Measurements from ENCODE around the gene FLT3LG. TPM values are rescaled to one million over a fixed set of nuclear protein-coding genes. Genes with fewer than 3 reads are reported as not detected.
A peak's percentile ranks its signal among the peaks of the same experiment; 100 is the strongest.

Gene FLT3LG, protein sequence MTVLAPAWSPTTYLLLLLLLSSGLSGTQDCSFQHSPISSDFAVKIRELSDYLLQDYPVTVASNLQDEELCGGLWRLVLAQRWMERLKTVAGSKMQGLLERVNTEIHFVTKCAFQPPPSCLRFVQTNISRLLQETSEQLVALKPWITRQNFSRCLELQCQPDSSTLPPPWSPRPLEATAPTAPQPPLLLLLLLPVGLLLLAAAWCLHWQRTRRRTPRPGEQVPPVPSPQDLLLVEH
- 0.61 and 1.0 TPM in 2 replicates for total RNA-seq (2014; rRNA removed; shearing (Covaris generic))

DNA sequence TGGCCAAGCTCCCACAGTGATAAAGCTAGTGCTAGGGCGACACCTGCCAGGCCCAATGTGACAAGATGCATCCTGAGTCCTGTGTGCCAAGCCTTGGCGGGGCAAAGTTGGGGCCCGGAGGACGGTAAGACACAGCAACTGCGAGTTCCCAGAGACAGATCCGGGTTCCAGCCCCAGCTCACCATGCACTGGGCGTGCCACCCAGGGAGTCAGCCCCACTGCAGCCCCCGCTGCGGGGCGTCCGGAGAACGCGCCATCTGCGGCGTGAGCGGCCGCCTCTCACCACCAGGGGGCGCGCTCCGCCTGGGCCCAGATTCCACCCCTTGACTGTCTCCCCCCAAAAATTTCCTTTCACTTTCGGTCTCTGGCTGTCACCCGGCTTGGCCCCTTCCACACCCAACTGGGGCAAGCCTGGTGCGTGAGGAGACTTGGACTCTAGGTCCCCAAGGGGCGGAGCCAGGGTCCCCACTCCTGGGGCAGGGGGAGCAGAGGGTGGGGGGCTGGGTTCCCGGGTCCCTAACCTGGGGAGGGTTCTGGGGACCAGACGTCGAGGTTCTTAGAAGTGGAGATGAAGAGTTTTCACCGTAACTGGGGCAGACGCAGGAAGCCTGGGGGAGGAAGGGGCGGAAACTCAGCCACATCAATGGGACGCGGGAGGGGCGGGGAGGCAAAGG lies at the start of gene FLT3LG:
FLT3LG (plus strand) TSS at position 348 of the 674 bp plus-strand sequence. CDS start 425 bp downstream, outside the sequence.
- peak; percentile 67 to 82 for DNase-seq
- H3K27me3 ChIP-seq = no peaks in the 10 kb centered on the region
- peak within 1 kb of the TSS; percentile 59 for H3K4me3 ChIP-seq

DNA sequence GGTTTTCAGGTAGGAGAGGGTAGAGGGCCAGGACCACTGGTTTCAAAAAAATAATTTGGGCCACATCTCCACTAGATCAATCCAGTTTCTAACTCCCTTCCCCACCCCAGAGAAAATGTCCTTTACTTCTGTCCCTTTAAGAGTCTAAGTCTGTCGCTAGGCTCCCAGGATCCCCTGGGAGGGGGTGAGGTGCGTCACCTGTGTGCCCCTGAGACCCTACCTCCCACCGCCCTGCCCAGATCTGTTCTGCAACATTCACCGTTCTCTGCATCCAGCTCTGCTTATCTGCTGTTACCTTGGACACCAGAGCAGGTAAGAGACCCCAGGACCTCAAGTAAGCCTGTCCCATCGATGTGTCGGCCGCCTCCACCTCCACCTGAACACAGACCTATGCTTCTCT lies 48.8 kb upstream of the FLT3LG start, which contains the start of gene GFY:
GFY (plus strand) TSS at position 211 of the 400 bp plus-strand sequence. CDS start 1,043 bp downstream, outside the sequence.
- H3K9me3 ChIP-seq (replicated peaks) = no peaks in the 10 kb centered on the region
- no peaks in the 10 kb centered on the region for H3K36me3 ChIP-seq
- no peak within 1 kb of the TSS for H3K27ac ChIP-seq
- no peaks in the 10 kb centered on the region; the same call in 1 of the 2 replicates for H3K4me1 ChIP-seq
- H3K4me3 ChIP-seq = no peak within 1 kb of the TSS
- peaks cover 50% of the 10 kb centered on the region for H3K27me3 ChIP-seq
- DNase-seq = no peak

More for the DNA sequence above, at the start of gene FLT3LG:
- H3K36me3 ChIP-seq = no peaks in the 10 kb centered on the region
- no peaks in the 10 kb centered on the region for H3K9me3 ChIP-seq (replicated peaks)
- no peak within 1 kb of the TSS for H3K27ac ChIP-seq
- H3K4me1 ChIP-seq = peaks cover 5% of the 10 kb centered on the region; the same call in 1 of the 2 replicates

DNA sequence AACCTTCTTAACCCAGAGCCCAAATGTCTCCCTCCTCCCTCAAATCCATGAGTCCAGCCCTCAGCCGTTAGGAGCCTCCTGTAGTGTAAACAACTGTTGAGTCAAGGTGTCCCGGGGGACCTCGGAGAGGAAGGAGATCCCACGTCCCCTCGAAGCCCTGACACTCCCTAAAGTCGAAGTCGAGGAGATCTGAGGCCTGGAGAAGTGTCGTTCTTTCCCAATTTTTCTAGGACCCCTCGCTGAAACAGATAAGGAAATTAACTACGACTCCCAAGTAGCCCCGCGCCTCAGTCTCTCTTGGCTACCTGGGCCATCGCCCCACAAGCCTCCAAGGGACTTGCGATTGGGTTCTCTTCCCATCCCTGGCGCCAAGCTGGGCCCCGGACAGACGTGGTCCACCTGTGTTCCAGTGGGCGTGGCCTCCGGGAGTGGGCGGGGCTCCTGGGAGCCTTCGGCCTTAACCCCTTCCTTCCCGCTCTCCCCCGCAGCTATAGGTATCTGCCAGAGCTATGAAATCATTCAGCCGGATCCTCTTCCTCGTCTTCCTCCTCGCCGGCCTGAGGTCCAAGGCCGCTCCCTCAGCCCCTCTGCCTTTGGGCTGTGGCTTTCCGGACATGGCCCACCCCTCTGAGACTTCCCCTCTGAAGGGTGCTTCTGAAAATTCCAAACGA lies 48.0 kb upstream of the FLT3LG start:
- H3K36me3 ChIP-seq = no peaks in the 10 kb centered on the region
- H3K4me1 ChIP-seq = no peaks in the 10 kb centered on the region; the same call in 1 of the 2 replicates
- DNase-seq = peak; percentile 42 to 48
- no peak overlapping the region for H3K27ac ChIP-seq
- no peak overlapping the region for H3K4me3 ChIP-seq
- H3K27me3 ChIP-seq = peaks cover 43% of the 10 kb centered on the region
- no peaks in the 10 kb centered on the region for H3K9me3 ChIP-seq (replicated peaks)

DNA sequence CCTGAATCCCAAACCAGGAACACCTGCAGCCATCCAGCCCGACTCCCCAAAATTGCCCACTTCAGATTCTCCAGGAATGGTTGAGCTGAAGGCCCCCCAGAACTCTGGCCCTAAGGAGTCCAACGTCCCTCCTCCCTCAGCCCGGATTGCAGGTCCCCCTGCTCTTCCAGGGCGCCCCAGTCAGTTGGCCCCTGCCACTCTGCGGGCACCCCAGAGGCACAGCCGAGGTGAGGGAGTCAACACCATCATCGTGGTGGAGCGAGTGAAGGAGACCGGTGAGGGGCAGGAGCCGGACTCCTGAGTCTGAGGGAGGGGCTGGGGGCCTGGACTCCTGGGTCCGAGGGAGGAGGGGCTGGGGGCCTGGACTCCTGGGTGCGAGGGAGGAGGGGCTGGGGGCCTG lies 46.7 kb upstream of the FLT3LG start:
- Histone ChIP-seq H3K9me3 (replicated peaks) (no peaks in the 10 kb centered on the region), H3K27me3 (peaks cover 36% of the 10 kb centered on the region), H3K4me3 (no peak overlapping the region), H3K36me3 (no peaks in the 10 kb centered on the region), H3K27ac (no peak overlapping the region), H3K4me1 (no peaks in the 10 kb centered on the region)
- no peak for DNase-seq

DNA sequence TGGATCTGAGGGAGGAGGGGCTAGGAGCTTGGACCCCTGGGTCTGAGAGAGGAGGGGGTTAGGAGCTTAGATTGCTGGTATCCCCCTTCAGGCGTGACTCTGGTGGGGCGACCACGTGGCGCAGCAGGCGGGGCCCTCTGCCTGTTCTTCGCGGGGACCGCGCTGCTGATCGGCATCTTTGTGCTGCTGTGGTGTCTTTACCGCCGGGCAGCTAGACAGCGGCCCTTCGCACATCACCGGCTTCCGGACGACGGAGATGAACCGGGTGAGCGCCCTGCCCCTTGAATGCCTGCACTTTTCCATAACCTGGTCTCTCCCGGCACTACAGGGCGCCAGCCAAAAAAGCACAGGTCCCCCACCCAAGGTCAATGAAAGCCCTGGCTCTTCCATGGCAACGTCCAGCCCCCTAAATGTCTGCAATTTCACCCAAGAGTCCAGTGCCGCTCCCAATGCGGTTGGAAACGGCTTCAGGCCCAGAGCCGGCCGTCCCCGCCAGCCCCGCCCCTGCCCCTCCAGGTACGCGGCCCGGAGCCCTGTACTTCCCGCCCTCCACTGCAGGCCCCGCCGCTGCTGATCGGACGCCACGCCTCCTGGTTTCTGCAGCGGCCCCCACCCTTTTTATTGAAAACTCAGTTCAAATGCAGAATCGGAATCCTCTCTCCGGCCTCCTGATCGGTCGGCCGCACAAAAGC lies 46.0 kb upstream of the FLT3LG start:
- Histone ChIP-seq H3K36me3 (no peaks in the 10 kb centered on the region), H3K4me3 (peak overlapping the region; percentile 18; the same call in 1 of the 2 replicates), H3K27ac (no peak overlapping the region), H3K27me3 (peaks cover 36% of the 10 kb centered on the region), H3K9me3 (replicated peaks) (no peaks in the 10 kb centered on the region), H3K4me1 (no peaks in the 10 kb centered on the region)
- no peak for DNase-seq

DNA sequence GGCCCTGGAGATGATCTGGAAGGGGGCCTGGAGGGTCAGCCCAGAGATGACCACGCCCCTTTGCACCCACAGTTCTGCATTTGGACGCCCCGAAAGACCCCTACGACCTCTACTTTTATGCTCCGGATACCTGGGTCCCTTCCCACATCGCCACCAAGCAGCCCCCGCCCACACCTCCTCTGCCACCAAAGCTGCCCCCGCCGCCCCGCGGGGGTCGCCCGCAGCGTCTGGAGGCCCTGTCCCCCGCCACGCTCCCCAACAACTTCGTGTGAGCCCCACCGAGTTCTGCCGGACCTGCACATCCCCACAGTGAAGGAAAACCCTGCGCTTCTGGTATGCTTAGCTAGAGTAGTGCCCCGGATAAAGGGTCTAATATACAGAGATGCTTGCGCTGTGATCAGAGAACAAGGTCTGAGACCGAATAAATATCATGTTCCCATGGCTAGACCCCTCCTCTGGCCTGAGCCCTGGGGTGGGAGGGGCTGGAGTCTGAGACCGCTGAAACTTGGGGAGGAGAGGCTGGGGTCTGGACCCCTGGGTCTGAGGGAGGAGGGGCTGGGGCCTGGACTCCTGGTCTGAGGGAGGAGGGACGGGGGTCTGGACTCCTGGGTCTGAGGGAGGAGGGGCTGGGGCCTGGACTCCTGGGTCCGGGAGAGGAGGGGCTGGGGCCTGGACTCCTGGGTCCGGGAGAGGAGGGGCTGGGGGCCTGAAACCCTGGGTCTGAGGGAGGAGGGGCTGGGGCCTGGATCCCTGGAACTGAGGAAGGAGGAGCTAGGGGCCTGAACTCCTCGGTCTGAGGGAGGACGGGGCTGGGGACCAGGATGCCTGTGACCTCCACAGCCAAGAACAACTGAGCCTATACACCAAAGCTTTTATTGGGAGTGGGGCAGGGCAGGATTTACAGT lies 45.2 kb upstream of the FLT3LG start:
- no peak overlapping the region for H3K27ac ChIP-seq
- H3K4me1 ChIP-seq = no peaks in the 10 kb centered on the region
- no peaks in the 10 kb centered on the region for H3K36me3 ChIP-seq
- peaks cover 35% of the 10 kb centered on the region for H3K27me3 ChIP-seq
- DNase-seq = no peak
- H3K4me3 ChIP-seq = no peak overlapping the region
- H3K9me3 ChIP-seq (replicated peaks) = no peaks in the 10 kb centered on the region

DNA sequence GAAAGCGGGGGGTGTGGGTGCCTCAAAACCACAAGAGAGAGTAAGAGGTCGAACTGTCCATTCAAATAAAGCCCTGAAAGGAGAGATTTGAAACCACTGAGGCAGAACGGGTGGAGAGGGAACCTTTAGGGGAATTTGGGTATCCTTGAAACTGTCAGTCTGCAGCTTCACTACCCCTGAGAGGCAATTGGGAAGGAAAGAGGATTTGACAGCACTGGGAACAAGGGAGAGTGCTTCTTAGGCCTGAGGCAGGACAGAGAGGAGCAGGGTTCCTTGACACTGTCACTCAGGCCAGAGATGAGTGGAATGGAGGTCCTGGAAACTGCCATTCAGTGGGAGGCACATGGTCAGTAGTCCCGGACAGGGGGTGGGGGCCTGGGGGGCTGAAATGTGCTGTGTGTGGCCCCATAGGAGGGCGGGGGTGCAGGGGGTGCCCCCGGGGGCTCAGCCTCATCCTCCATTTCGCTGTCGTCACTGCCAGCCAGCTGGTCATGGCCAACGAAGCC lies 43.8 kb upstream of the FLT3LG start:
- H3K27me3 ChIP-seq = peaks cover 24% of the 10 kb centered on the region
- no peak for DNase-seq
- no peaks in the 10 kb centered on the region for H3K9me3 ChIP-seq (replicated peaks)
- H3K4me1 ChIP-seq = no peaks in the 10 kb centered on the region
- no peak overlapping the region for H3K27ac ChIP-seq
- no peak overlapping the region for H3K4me3 ChIP-seq
- no peaks in the 10 kb centered on the region for H3K36me3 ChIP-seq

DNA sequence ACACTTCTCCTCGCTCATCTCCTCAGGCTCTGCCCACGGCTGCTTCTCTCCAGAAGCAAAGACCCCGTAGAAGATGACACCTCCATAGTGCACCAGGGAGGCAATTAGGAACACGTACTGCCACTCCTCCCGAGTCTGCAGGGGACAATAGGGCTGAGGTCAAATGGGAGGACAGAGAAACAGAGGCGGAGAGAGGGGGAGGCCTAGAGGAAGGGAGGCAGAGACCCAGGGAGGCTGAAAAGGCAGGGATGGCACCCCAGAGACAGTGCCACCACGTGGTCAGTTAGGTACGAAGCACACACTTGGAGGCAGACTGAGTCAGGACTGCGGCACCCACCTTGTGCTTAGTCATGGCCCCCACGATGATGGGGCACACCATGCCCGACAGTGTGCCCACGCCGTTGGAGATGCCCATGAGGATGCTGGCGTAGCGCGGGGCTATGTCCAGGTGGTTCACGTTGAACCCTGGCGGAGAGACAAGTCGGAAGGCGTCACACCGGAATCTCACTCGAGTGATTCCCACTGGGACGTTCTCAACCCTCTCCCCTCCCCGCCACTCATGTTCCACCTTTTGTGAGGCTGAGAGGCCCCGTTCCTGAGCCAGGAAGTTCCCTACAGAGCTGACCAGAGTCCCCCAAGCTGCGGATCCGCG lies 43.2 kb upstream of the FLT3LG start:
- H3K4me3 ChIP-seq = no peak overlapping the region
- peaks cover 20% of the 10 kb centered on the region for H3K27me3 ChIP-seq
- no peaks in the 10 kb centered on the region for H3K9me3 ChIP-seq (replicated peaks)
- DNase-seq = no peak
- H3K4me1 ChIP-seq = no peaks in the 10 kb centered on the region
- H3K36me3 ChIP-seq = no peaks in the 10 kb centered on the region
- H3K27ac ChIP-seq = no peak overlapping the region

DNA sequence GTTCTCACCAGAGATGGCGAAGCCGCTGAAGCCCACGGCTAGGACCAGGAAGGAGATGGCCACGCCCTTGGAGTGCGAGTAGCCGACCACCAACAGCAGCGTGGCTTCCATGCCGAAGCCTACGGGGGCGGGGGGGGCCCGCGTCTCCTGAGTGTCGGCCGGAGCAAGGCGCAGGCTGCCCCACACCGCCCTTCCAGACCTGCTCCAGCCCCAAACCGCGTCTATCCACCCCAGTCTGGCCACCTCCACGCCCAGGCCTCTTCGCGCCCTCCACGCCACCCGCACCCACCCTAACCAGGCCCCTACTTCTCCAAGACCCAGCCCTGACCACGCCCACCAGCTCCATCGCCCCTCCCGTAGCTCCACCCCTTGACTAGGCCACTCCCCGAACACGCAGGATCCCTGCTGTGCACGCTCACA lies 42.7 kb upstream of the FLT3LG start:
- H3K36me3 ChIP-seq = no peaks in the 10 kb centered on the region
- H3K27me3 ChIP-seq = peaks cover 15% of the 10 kb centered on the region
- no peaks in the 10 kb centered on the region for H3K9me3 ChIP-seq (replicated peaks)
- H3K4me3 ChIP-seq = no peak overlapping the region
- no peak overlapping the region for H3K27ac ChIP-seq
- DNase-seq = no peak
- H3K4me1 ChIP-seq = no peaks in the 10 kb centered on the region

DNA sequence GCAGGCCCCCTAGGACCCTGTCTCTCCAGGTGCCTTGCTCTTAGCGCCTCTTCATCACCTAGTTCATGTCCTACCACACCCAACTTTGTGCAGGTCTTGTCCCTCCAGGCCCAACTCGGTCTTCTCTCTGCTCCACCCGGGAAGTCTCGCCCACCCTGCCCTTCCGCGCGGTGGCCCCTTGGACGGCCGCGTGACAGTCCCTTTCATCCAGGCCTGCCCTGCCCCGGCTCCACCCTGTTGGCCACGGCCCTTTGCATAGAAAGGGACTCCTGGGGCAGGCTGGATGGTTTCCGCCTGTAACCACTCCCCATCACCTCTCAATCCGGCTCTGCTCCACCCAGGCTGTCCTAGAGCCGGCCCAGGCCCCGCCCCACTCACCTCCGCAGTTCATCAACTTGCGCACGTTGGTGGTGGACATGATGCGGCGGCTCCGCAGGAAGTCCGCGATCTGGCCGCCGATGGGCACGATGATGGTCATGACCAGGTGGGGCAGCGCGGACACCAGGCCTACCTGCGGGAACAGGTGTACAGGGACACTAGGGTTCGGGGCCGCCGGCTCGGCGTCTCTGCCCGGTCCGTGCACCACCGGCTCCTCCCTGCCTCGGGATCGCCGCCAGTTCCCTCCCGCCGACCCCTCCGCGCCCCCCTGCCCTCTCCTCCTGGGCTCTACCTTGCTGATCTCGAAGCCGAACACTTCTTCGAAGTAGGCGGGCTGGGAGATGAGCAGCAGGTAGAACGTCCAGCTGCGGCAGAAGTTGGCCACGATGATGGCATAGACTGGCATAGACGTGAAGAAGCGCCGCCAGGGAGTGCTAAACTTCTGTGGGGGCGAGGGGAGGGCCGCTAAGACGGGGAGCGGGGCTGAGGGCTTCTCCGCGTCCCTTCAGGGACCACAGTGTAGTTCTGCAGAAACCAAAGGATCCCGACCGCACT lies 41.6 kb upstream of the FLT3LG start:
- peaks cover 7% of the 10 kb centered on the region; the same call in 1 of the 2 replicates for H3K27me3 ChIP-seq
- H3K36me3 ChIP-seq = no peaks in the 10 kb centered on the region
- no peak overlapping the region for H3K4me3 ChIP-seq
- H3K9me3 ChIP-seq (replicated peaks) = no peaks in the 10 kb centered on the region
- DNase-seq = no peak
- no peaks in the 10 kb centered on the region for H3K4me1 ChIP-seq
- H3K27ac ChIP-seq = no peak overlapping the region

DNA sequence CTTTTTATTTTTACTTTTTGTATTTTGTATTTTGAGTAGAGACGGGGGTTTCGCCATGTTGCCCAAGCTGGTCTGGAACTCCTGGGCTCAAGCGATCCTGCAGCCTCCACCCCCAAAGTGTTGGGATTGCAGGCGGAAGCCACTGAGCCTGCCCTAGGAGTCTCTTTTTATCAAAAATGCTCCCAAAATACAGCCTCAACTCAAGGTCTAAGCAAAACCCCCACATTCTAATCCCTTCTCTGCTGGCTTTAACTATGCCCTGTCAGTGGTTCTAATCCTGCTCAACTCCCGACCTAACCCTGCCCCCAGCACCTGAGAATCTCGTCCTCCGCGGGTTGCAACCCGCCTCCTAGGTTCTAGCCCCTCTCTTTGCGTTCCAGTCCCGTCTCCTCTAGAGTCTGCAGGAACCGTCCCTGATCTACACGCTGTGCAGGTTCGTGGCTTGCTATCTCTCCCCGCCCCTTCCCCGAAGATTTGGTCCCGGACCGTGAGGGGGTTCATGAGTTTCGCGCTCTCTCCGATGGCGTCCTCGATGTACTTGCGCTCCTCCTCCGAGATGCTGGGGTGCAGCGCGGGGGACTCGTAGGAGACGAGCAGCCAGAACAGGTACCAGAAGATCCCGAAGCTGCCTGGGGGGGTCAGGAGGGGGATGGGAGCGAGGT lies 40.6 kb upstream of the FLT3LG start:
- Histone ChIP-seq H3K9me3 (replicated peaks) (no peaks in the 10 kb centered on the region), H3K36me3 (no peaks in the 10 kb centered on the region), H3K4me1 (no peaks in the 10 kb centered on the region), H3K4me3 (no peak overlapping the region), H3K27me3 (peaks cover 7% of the 10 kb centered on the region; the same call in 1 of the 2 replicates), H3K27ac (no peak overlapping the region)
- DNase-seq = no peak

All from SJCRH30 (cell line).